Measurements from ENCODE around the gene PTPRZ1.

PTPRZ1 gene

DNA sequence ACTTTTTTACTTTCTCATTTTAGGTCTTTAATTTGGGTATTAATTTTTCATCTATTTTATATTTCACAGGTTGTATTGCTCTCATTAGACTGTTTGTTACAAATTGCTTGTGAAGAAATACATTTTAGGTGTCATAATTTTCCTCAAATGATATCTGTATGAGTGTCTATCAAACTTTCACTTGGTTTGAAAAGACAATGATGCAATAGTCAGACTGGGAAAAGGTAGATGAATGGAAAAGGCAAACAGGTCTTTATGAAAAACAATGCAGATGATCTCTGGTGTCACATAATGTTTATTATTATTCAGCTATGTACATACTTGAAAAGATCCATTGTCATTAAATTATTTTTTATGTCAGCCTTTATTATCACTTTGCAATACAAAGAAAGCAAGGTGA is 80.2 kb downstream of the PTPRZ1 start:
- in situ Hi-C loops (cut with HindIII; ENCODE audit: low sequenced_read_pairs), result no loop called here

DNA sequence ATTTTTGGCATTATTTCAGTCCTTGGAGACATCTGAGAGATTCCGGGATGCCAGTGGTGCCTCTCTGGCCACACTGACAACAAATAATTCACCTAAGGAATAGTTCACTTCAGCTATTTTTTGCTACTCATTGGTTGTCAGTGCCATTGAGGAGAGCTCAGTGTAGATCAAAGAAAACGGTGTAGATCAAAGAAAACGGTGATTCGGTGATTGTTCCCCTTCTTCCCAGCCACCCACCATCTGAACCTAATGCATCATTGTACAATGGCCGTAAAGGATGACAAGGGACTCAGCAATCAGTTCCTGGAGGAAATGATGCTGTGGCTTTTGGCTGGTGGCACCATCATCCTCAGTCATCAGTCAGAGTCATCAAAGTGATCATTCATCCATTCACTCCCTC is 80.6 kb downstream of the PTPRZ1 start:
- in situ Hi-C loops (cut with HindIII; ENCODE audit: low sequenced_read_pairs), result no loop called here

DNA sequence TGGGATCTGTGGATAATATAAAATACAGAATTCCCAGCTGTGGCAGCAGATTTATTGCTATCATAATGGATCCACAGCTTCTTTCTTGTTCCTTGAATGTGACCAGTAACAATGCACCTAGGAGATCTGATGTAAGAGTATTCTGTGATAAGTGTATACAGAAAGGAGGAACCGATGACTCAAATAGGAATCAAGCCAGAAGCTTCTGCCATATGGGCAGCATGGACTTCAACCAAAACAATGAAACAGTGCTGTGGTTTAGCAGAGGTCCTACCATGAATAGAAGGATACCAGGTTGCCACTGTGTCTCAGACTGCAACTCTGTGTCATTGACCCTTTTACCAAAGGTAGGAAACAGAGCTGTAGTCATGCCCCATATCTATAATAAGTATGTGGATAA is 81.8 kb downstream of the PTPRZ1 start:
- in situ Hi-C loops (cut with HindIII; ENCODE audit: low sequenced_read_pairs), result no loop called here

DNA sequence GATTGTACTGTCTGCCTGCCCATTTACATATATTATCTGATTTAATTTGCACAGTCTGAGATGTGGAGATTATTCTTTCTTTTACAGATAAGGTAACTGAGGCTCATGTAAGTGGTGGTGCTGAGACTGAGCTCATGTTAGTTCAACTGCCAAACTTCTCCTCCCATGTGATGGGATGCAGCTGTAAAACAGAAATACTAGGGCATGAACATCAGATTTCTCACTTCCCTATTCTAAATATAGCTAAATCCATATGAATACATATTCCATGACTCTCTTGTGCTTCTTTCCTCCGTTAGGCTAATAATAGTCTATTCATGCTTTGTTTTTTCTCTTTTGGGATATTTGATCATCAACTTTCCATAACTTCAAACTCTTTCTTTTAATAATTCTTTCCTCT is 84.7 kb downstream of the PTPRZ1 start:
- in situ Hi-C loops (cut with HindIII; ENCODE audit: low sequenced_read_pairs), result no loop called here

DNA sequence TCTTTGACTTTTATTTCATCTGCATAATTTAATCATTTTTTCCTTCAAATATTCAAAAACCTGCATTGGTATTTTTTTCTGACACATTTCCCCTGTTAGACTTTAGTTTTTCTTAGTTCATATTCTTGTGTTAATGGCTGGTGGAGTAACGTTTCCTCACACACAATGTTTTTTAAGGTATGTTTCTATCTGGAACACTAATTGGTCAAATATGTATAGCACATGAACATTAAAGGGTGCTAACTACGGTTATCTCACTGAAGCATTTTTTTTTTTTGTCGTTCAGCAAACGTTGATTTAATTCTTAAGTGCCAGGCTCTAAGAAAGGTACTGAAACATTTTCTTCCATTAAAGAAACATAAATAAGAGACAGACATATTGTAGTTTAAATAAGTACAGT is 87.7 kb downstream of the PTPRZ1 start:
- in situ Hi-C loops (cut with HindIII; ENCODE audit: low sequenced_read_pairs), result no loop called here

DNA sequence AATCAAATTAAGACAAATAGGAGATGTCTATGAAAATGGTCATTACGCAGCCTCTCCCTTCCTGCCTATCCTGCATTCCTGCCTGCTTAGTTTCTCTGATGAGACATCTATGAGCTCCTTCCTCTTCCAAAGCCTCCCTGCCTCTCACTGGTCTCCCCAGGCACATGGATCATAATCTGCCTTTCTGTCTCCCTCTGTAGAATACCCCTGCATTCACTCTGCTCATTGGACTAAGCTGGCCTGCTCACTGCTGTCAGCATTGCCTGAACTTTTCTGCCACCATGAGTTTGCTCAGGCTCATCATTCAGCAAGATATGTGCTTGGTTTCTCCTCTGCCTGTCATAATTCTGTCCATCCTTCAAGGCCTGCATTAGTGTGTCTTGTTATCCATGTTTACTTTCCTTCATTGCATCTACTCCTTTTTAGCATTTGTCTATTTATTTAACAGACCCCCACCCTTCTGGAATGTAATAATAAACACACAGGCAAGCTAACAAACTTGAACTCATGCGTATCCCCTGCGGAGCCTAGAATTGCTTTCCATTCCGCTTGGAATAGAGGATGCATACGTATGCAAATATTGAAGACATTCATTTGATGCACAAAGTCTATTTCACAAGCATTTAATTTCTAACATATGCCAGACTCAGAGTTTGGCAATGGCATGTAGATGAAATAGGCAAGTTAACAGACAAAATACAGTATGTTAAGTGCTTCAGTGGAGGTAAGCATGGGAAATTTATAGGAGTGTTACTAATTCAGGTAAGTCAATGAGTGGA is 88.3 kb downstream of the PTPRZ1 start:
- in situ Hi-C loops (cut with HindIII; ENCODE audit: low sequenced_read_pairs), result no loop called here

DNA sequence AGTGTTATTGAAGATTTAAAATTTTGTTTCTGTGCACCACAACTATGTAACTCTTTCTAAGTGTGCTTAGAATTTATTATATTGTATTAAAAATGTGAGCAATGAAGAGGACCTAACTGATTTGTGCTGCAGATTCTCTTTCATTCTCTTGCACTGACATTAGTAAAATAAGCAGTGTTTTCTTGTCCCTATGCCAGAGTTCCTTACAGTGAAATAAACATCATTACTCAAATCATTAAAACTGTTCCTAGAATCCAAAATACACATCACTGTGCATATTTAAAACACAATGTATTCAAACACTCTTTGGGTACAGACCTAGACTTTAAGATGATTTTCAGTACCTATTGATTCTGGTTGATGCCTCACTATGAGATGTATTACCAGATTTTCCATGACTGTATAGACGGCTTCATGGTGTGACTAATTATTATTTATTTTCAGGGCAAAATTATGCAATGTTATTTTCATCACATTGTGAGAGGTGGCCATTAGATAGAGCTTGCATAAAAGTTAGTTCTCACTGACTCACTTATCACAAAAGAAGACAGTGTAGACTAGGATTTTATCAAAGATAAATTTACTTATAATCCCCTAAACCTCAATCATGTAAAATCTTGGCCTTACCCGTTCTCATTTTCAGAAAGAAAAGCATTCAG is 93.4 kb downstream of the PTPRZ1 start:
- in situ Hi-C loops (cut with HindIII; ENCODE audit: low sequenced_read_pairs), result no loop called here

DNA sequence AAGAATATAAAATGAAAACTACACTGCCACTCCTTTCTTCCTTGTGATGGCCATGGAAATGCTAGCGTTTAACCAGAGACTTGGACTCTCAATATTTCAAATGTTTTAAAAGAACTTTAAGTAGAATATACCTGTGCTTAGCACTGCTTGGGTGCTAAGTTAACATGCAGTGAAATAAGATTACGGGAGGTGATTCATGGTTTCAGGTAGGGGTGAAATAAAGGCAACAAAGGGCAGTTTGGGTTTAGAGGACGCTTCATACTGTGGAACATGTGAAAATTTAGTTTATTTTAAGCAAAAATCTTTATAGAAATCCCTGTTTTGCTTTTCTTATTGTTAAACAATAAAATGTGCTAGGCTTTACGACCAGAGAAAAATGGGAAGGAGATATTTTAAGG is 94.0 kb downstream of the PTPRZ1 start:
- in situ Hi-C loops (cut with HindIII; ENCODE audit: low sequenced_read_pairs), result no loop called here

DNA sequence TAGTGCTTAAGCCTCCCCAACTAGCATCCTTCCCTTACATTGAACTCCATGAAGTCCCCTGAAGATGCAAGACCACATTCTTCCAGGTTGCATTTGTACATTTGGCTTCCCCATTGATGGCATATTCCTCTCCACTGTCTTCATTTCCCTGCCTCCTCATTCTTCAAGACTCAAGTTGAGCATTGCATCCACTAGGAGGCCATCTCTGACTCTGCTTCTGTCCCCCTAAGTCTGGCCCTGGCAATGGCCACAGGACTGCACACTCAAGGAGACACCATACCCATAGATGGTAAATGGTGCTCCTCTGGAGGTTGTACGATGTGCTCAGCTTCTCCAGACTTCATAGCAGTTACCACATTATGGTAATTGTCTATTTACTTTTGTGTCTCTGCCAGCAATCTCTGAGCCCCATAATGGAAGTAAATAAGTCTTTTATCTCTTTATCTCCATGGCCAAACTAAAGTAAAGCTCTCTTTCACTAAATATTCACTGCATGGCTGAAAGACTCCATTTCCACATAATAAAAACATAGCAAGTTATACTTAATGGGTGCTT is 112.6 kb downstream of the PTPRZ1 start:
- in situ Hi-C loops (cut with HindIII; ENCODE audit: low sequenced_read_pairs), result no loop called here

DNA sequence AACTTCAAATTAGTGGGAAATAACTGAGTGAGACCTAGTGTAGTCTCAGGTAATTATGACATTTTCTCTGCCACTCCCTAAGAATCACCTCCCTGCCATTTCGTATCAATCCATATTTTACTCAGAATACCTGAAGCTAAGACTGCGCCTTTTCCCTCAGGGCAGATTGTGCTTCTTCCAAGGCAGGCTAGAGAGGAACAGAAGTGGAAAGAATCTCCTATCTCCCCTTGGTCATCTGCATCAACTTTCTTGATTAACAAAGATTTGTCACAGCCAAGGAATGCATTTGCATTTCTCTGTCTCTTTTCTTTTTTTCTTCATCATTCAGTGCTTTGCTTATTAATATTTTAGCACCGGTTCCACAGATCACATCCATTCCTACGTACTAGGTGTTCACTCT is 119.1 kb downstream of the PTPRZ1 start:
- in situ Hi-C loops (cut with HindIII; ENCODE audit: low sequenced_read_pairs), result no loop called here

DNA sequence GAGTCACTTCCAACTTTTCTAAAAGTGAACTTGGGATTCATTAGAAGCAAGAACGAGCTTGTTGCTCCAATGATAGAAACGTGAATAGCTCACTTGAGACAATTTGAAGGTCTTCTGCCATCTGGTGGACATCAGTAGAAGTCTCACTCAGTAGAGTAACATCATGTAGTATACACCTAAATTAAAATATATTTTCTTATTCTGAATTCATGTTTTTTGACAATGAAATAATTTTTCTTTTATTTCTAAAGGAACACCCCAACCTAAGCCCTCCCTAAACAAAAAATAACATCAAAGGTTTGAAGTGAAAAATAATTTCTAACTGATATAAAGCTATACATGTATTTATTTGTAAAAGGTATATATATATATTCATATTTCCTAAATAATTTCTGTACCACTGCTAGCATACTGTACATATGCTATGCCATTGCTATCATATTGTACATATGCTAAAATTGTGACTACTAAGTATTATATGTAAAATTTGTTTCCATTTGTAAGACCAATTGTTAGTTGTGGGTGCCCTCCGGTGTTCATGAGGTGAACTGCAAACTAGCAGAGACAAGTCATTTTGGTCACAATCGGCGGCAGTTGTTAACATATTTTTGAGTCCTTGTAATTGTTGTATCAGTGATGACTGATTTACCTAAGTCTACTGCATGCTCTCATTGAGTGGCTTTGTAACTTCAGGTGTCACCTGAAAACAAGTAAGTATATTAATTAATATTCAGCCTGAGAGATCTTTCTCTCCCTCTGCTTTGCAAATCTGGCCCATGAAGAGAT is 121.9 kb downstream of the PTPRZ1 start:
- in situ Hi-C loops (cut with HindIII; ENCODE audit: low sequenced_read_pairs), result no loop called here

DNA sequence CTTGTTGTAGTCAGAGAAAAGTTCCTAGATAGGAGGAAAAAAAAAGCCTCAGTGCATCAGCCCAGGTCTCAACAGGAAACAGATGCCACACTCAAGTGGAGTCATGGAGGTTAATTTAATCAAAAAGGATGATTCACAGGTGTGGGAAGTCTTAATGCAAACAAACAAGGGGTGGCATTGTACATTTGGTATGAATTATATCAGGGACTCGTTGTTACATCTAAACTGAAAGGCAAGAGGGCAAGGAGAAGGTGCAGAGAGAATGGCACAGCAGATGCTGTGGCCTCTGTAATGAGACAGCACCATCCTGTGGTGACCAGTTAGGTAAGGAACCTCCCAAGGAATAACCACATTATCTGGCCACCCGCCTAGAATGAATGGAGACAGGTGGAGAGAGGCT is 133.7 kb downstream of the PTPRZ1 start:
- in situ Hi-C loops (cut with HindIII; ENCODE audit: low sequenced_read_pairs), result loop anchor here (5.0 kb wide), 1 partner anchor 79 kb away; no protein-coding TSS in a partner anchor

DNA sequence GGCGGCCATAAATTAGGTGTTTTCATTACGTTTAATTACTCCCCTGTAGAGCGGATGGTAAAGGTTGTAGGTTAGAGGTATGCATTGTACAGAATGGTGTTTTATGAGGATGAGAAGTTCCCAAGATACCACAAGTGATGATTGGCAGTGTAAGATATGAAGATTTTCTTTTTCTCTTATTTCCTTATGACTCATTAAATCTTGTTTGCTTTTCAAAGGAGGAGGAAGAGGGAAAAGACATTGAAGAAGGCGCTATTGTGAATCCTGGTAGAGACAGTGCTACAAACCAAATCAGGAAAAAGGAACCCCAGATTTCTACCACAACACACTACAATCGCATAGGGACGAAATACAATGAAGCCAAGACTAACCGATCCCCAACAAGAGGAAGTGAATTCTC is 137.2 kb downstream of the PTPRZ1 start:
- in situ Hi-C loops (cut with HindIII; ENCODE audit: low sequenced_read_pairs), result no loop called here

DNA sequence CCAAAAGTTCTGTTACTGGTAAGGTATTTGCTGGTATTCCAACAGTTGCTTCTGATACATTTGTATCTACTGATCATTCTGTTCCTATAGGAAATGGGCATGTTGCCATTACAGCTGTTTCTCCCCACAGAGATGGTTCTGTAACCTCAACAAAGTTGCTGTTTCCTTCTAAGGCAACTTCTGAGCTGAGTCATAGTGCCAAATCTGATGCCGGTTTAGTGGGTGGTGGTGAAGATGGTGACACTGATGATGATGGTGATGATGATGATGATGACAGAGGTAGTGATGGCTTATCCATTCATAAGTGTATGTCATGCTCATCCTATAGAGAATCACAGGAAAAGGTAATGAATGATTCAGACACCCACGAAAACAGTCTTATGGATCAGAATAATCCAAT is 140.1 kb downstream of the PTPRZ1 start:
- in situ Hi-C loops (cut with HindIII; ENCODE audit: low sequenced_read_pairs), result no loop called here

DNA sequence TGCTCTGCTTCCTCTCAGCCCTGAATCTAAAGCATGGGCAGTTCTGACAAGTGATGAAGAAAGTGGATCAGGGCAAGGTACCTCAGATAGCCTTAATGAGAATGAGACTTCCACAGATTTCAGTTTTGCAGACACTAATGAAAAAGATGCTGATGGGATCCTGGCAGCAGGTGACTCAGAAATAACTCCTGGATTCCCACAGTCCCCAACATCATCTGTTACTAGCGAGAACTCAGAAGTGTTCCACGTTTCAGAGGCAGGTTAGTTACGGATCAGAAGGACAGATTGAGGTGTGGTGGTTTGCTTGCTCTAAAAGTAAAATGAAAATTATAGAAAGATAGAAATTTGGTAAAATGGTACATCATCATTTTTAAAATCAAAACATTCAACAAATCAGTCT is 140.7 kb downstream of the PTPRZ1 start:
- in situ Hi-C loops (cut with HindIII; ENCODE audit: low sequenced_read_pairs), result no loop called here

DNA sequence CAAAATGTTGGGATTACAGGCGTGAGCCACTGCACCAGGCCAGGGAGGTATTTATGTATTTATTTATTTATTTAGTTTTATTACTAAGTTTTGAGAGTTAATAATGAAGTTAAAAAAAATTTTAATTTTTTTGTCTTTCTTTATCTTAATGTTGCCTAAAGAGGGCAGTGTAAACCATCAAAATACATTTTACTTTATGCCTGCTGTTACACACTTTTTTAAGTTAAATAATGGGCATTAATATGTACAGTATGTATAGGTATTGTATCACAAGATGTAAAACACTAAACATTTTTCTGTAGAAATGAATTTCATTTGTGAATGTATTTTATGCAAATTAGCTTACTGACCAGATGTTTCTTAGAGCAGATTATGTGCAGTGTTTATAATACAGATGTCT is 141.7 kb downstream of the PTPRZ1 start:
- in situ Hi-C loops (cut with HindIII; ENCODE audit: low sequenced_read_pairs), result no loop called here

DNA sequence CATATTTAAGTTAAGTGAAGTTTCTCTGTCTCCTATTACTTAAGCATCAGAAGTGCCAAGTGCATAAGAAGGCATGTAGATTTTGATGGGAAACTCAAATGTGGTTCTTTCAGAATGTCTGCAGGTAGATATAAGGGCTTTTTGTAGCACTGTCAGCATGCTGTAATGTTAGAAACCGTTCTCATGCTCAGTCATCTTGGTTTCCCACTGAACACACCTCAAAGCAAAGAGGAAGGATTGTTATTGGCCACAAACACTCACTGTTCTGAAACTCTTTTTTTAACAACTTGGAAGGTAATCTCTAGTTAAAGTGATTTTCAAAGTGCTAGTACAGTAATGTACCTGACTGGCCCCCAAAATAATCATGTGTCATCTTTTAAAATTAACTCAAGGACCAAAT is 145.1 kb downstream of the PTPRZ1 start:
- in situ Hi-C loops (cut with HindIII; ENCODE audit: low sequenced_read_pairs), result no loop called here

DNA sequence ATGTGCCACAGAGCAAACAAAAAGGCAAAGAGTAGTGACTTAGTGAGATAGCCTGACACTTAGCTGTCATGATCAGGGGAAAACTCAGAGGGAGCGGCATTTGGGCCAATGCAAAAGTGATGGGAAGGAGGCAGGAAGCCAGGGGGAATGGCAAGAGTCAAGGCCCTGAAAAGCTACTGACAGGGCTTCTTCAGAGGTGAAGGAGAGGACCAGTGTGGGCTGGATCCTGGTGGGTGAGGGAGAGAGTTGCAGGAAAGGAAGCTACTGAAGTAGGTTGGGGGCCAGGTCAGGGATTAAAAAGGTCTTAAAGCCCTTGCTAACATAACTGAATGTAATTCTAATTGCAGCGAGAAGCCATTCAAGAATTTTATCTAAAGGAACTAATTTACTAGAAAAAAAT is 154.1 kb downstream of the PTPRZ1 start:
- in situ Hi-C loops (cut with HindIII; ENCODE audit: low sequenced_read_pairs), result no loop called here

DNA sequence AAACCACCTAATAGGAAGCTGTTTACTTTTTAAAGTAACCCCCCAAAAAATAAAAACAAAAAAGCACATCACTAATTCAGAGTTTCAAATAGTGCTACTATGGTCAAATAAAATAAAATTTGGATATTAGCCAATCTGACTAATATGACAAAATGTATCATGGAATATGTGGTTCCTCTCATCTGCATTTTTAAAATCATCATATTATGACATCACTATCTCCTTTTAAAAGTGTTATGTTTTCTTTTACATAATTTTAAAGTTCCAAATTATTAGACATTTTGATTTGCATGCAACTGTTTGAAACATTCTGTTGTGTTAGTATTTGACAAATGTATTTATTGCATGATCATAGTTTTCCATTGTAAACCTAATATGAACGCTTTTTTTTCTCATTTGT is 160.7 kb downstream of the PTPRZ1 start:
- in situ Hi-C loops (cut with HindIII; ENCODE audit: low sequenced_read_pairs), result no loop called here

DNA sequence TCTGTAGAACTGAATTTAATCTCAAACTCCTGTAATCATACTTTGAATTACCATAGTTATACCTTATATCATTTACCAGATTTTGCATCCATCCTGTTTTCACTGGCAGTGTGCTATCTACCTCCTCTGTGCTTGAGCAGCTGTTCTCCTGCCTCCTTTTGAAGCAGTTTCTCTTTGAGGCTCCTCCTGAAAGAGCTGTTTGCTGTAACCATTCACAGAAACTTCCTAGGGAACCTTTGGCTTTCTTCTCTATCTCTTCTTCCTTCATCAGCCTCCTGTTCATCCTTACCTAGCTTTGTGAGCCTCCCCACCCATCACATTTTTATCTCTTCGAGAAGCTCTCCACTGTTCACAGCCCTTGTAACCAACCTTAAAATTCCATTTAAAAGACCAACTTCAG is 162.9 kb downstream of the PTPRZ1 start:
- in situ Hi-C loops (cut with HindIII; ENCODE audit: low sequenced_read_pairs), result no loop called here

DNA sequence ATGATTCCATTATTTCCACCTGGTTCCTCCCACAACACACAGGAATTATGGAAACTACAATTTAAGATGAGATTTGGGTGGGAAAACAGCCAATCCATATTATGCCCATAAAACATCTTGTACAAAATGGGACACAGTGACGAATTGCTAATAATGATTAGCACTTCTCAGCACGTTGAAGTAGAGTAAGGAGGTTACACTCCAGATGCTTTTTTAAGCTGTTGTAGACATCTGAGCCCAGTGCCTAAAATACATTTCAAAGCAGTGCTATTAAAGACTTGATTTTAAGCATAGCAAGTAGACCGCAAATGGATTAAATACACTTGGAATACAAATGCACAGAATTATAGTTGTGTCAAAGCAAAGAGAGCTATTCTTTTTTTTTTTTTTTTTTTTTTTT is 165.2 kb downstream of the PTPRZ1 start:
- in situ Hi-C loops (cut with HindIII; ENCODE audit: low sequenced_read_pairs), result no loop called here

DNA sequence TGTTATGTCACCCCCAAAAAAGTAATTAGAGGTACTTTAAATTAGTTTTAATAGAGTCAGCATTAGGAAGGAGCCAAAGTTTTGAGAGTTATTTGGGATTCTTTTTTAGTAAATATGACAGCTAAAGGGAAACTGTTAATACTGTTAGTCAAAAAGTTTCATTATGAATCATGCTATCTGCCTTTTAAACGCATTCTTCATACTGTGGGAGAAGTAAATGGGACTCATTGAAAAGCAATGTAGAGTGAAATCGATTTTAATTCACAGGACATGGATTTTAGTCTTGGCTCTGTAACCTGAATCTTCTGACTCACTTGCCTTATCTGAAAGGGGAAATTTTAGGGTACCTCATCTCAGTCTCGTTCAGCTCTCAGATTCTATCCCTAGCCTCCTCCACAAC is 165.9 kb downstream of the PTPRZ1 start:
- in situ Hi-C loops (cut with HindIII; ENCODE audit: low sequenced_read_pairs), result no loop called here
